Esophagus muscularis mucosa (tissue), 4 donors: Measurements from ENCODE around the gene TMEM127. TPM values are rescaled to one million over a fixed set of nuclear protein-coding genes. Genes with fewer than 3 reads are reported as not detected.

Source experiments
- DNase-seq: peaks from one replicate; pipeline ENCODE4 v3.0.0-alpha.2; 2017; ENCODE audit errors: extremely low spot score
- H3K27ac ChIP-seq, 4 donors: fragments of 200-600 bp; sonication (generic); replicated peaks in 1 of 4; 1 replicate in 3 of 4; 2 replicates in 1 of 4; pipeline ENCODE4 v1.5.1; 2016 to 2019; ENCODE audit warnings: mild to moderate bottlenecking in 1 of 4
- H3K27me3 ChIP-seq, 4 donors: fragments of 200-600 bp; sonication (generic); one replicate each; pipeline versions ENCODE4 v1.5.1 to v1.6.0; 2016 to 2019
- H3K36me3 ChIP-seq, 4 donors: fragments of 200-600 bp; sonication (generic); one replicate each; pipeline ENCODE4 v1.5.1; 2016 to 2019
- H3K4me1 ChIP-seq, 4 donors: fragments of 200-600 bp; sonication (generic); one replicate each; pipeline ENCODE4 v1.5.1; 2016 to 2019
- H3K4me3 ChIP-seq, 4 donors: fragments of 200-600 bp; sonication (generic); 1 replicate in 2 of 4; 2 replicates in 2 of 4; pipeline ENCODE4 v1.5.1; 2016 to 2019; ENCODE audit warnings: mild to moderate bottlenecking in 4 of 4, moderate library complexity in 1 of 4
- H3K9me3 ChIP-seq, 4 donors: fragments of 200-600 bp; sonication (generic); 1 replicate in 3 of 4; 2 replicates in 1 of 4; pipeline ENCODE4 v1.5.1; 2016 to 2019
- CTCF ChIP-seq, 3 experiments: fragments of 200-600 bp in 2 of 3; fragments of 450-650 bp in 1 of 3; sonication (generic) in 2 of 3; IDR thresholded peaks; one replicate each; pipeline ENCODE4 v1.5.1; 2017 to 2019; ENCODE audit warnings: antibody characterized with exemption in 3 of 3, mild to moderate bottlenecking in 2 of 3, moderate library complexity in 1 of 3
- EP300 ChIP-seq: sonication (generic); formaldehyde crosslinking; IDR thresholded peaks from one replicate; pipeline ENCODE4 v1.6.1; 2017; ENCODE audit warnings: antibody characterized with exemption
- POLR2A ChIP-seq: fragments of 450-650 bp; IDR thresholded peaks from one replicate; pipeline ENCODE4 v1.6.1; 2017; ENCODE audit warnings: antibody characterized with exemption, moderate library complexity, mild to moderate bottlenecking, low read depth
- POLR2AphosphoS5 ChIP-seq, 2 donors: sonication (generic); formaldehyde crosslinking; IDR thresholded peaks; one replicate each; pipeline ENCODE4 v1.6.1; 2017; ENCODE audit warnings: antibody characterized with exemption in 2 of 2
- WGBS: methylation state at CpG from one replicate; pipeline ENCODE4 v1.1.5; 2018; 5-methylcytosine and 5-hydroxymethylcytosine counted together
- intact Hi-C: fragments of 100-400 bp; cut with DNase I; formaldehyde crosslinking; loops from one replicate; pipeline ENCODE4 v1.15.1; 2023
- total RNA-seq, 4 donors: library from RNA; depleted of rRNA; stranded (reverse); fragments of >200 nt; gene quantifications; one replicate each; pipeline versions ENCODE4 v1.1.0 to v1.2.1, GENCODE V29; 2016

The TMEM127 gene
- total RNA-seq, 4 donors from 2014 or later, result 42.8 to 72.0 (median 55.3) TPM

GRCh38 chr2:96291751-96292150 is 26.0 kb upstream of the TMEM127 start:
- intact Hi-C loops, result no loop called here
- WGBS, result no CpG with 5 or more reads among the region's 5 CpGs
- H3K4me3 ChIP-seq, result no peak overlapping the region
- H3K27ac ChIP-seq, result no peak overlapping the region
- H3K4me1 ChIP-seq, result no peaks in the 10 kb centered on the region
- peaks cover 99 to 100% (median 100%) of the 10 kb centered on the region in 4 donors for H3K36me3 ChIP-seq
- no peaks in the 10 kb centered on the region for H3K27me3 ChIP-seq
- no peak for TF ChIP-seq CTCF (IDR thresholded peaks at IDR 0.05)
- no peak for TF ChIP-seq POLR2AphosphoS5 (IDR thresholded peaks at IDR 0.05)
- no peak for TF ChIP-seq POLR2A
- TF ChIP-seq EP300, result no peak
- H3K9me3 ChIP-seq, result no peaks in the 10 kb centered on the region
- no peak for DNase-seq

GRCh38 chr2:96287273-96287856 is 21.6 kb upstream of the TMEM127 start:
- peaks cover 100% of the 10 kb centered on the region in 4 donors for H3K36me3 ChIP-seq
- no peak for DNase-seq
- intact Hi-C loops, result no loop called here

GRCh38 chr2:96276787-96277499 is 11.1 kb upstream of the TMEM127 start:
- Histone ChIP-seq H3K36me3 (peaks cover 82 to 100% (median 95%) of the 10 kb centered on the region in 4 donors), H3K27me3 (no peaks in the 10 kb centered on the region), H3K9me3 (no peaks in the 10 kb centered on the region), H3K4me1 (no peaks in the 10 kb centered on the region), H3K4me3 (no peak overlapping the region), H3K27ac (no peak overlapping the region)
- DNase-seq, result no peak
- TF ChIP-seq EP300 (no peak), POLR2AphosphoS5 (IDR thresholded peaks at IDR 0.05) (no peak), CTCF (IDR thresholded peaks at IDR 0.05) (no peak), POLR2A (no peak)
- whole genome bisulfite sequencing, result 95% methylated on average over 17 of the region's 21 CpGs
- intact Hi-C loops, result no loop called here

More at GRCh38 chr2:96287273-96287856, 21.6 kb upstream of the TMEM127 start:
- Histone ChIP-seq H3K4me1 (no peaks in the 10 kb centered on the region), H3K27ac (no peak overlapping the region), H3K27me3 (no peaks in the 10 kb centered on the region), H3K4me3 (no peak overlapping the region), H3K9me3 (no peaks in the 10 kb centered on the region)
- no peak for TF ChIP-seq CTCF (IDR thresholded peaks at IDR 0.05)
- TF ChIP-seq POLR2AphosphoS5 (IDR thresholded peaks at IDR 0.05), result no peak
- no peak for TF ChIP-seq EP300
- no peak for TF ChIP-seq POLR2A
- 90% methylated on average over 6 of the region's 6 CpGs for WGBS

- intact Hi-C loops, result no loop called here
- no peaks in the 10 kb centered on the region for H3K4me1 ChIP-seq
- no peak overlapping the region for H3K4me3 ChIP-seq
- 76% methylated on average over 6 of the region's 7 CpGs for WGBS
- no peaks in the 10 kb centered on the region for H3K27me3 ChIP-seq
- no peak for DNase-seq
- H3K27ac ChIP-seq, result peak overlapping the region in 1 of 4 donors; percentile 7
- TF ChIP-seq EP300 (no peak), CTCF (IDR thresholded peaks at IDR 0.05) (no peak), POLR2A (no peak), POLR2AphosphoS5 (IDR thresholded peaks at IDR 0.05) (no peak)
- no peaks in the 10 kb centered on the region for H3K9me3 ChIP-seq
- H3K36me3 ChIP-seq, result peaks cover 61 to 100% (median 94%) of the 10 kb centered on the region in 4 donors
These were observed 8.7 kb upstream of the TMEM127 start for GRCh38 chr2:96274355-96275056.
